Activated CD8-positive, alpha-beta memory T cell treated with anti-CD3 and anti-CD28 coated beads for 48 hours (primary cell): ENCODE measurements around the gene DOP1A.

Experiments used
- DNase-seq, 3 experiments: peaks; one replicate each; pipeline ENCODE4 v3.0.0-alpha.2; 2020; ENCODE audit warnings: low read depth in 2 of 3, low spot score in 2 of 3

Gene DOP1A

GRCh38 chr6:83067448-83068439 lies at the start of gene DOP1A:
TSS of gene DOP1A (plus strand) at chr6:83067671. CDS start at chr6:83096978, 29,307 bp downstream.
- DNase-seq, result peak; percentile 86 to 94 (median 93)

- no peak for DNase-seq
Measured at GRCh38 chr6:83019741-83020140, 47.7 kb upstream of the DOP1A start.

GRCh38 chr6:83031689-83032088 lies 35.8 kb upstream of the DOP1A start:
- no peak for DNase-seq

- no peak for DNase-seq
Measured at GRCh38 chr6:83038246-83038645, 29.2 kb upstream of the DOP1A start.

- DNase-seq, result no peak
Measured at GRCh38 chr6:83042467-83043053, 24.9 kb upstream of the DOP1A start.

GRCh38 chr6:83044091-83044768 lies 23.2 kb upstream of the DOP1A start:
- no peak for DNase-seq

- no peak for DNase-seq
Measured at GRCh38 chr6:83047065-83047754, 20.3 kb upstream of the DOP1A start.

- no peak for DNase-seq
Measured at GRCh38 chr6:83051377-83052172, 15.9 kb upstream of the DOP1A start.

GRCh38 chr6:83053678-83054077 lies 13.8 kb upstream of the DOP1A start:
- DNase-seq, result no peak

GRCh38 chr6:83055366-83055964 lies 12.0 kb upstream of the DOP1A start:
- no peak for DNase-seq

- no peak for DNase-seq
Measured at GRCh38 chr6:83057705-83058321, 9.7 kb upstream of the DOP1A start.

- no peak for DNase-seq
Measured at GRCh38 chr6:83061190-83061589, 6.3 kb upstream of the DOP1A start.

- DNase-seq, result no peak
Measured at GRCh38 chr6:83062225-83062624, 5.2 kb upstream of the DOP1A start.

- peak; percentile 84 to 96 (median 96) for DNase-seq
Measured at GRCh38 chr6:83065511-83066192, 1.8 kb upstream of the DOP1A start, which contains the start of gene UBE3D. TSS of gene UBE3D (minus strand) at chr6:83065841. CDS start at chr6:83065718, 123 bp downstream.

- DNase-seq, result no peak
Measured at GRCh38 chr6:83068616-83069015, 1.1 kb downstream of the DOP1A start.

GRCh38 chr6:83069633-83070032 lies 2.2 kb downstream of the DOP1A start:
- DNase-seq, result no peak

- no peak for DNase-seq
Measured at GRCh38 chr6:83071023-83071422, 3.6 kb downstream of the DOP1A start.

GRCh38 chr6:83071707-83072106 lies 4.2 kb downstream of the DOP1A start:
- DNase-seq, result no peak

GRCh38 chr6:83072726-83073125 lies 5.3 kb downstream of the DOP1A start:
- DNase-seq, result no peak
